ENCODE results near the gene PSTPIP1. TPM values are rescaled to one million over a fixed set of nuclear protein-coding genes. Genes with fewer than 3 reads are reported as not detected.

Gene PSTPIP1
- total and polyA plus RNA-seq, 9 of the 15 experiments (the other 6 are each of a cell fraction or from before 2014, with no cell fraction given), result not detected

DNA sequence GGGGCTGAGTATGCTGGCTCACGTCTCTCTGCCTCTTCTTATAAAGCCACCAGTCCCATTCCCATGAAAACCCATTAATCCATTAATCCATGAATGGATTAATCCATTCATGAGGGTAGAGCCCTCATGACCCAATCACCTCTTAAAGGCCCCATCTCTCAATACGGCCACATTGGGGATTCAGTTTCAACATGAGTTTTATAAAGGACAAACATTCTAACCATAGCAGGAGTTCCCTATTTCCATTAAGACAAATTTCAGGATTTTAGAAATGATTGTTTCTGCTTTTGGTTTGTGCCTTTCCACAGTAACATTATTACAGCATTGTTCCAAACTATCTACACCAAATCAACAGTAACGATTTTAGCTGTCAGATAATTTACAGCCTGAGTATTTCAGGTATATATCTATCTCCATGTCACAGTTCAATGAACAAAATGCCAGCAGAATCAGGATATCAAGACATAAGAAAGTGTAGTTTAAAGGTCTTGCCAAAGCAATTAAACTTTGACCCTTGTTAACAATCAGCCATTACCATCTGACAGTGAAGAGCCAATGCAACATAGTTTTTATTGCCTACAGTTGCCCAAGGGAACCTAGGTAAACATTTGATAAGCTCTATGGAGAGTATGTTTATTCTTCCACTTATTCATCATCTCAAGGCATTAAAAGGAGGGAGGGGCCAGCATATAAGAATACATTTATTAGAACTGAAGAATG is 72.2 kb downstream of the PSTPIP1 start (continued):
- TF ChIP-seq PTRF (tag; IDR thresholded peaks at IDR 0.05) (no peak), SOX6 (IDR thresholded peaks at IDR 0.05) (peak; percentile 49; the same call in 1 of the 2 replicates), CBFA2T3 (IDR thresholded peaks at IDR 0.05) (peak; percentile 76)
- TF ChIP-seq, protein P1, sequence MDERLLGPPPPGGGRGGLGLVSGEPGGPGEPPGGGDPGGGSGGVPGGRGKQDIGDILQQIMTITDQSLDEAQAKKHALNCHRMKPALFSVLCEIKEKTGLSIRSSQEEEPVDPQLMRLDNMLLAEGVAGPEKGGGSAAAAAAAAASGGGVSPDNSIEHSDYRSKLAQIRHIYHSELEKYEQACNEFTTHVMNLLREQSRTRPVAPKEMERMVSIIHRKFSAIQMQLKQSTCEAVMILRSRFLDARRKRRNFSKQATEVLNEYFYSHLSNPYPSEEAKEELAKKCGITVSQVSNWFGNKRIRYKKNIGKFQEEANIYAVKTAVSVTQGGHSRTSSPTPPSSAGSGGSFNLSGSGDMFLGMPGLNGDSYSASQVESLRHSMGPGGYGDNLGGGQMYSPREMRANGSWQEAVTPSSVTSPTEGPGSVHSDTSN (CRISPR knock-in tag; IDR thresholded peaks at IDR 0.05; ENCODE audit: low read depth), result no peak
- TF ChIP-seq, protein P1 (tag; conservative IDR thresholded peaks at IDR 0.05; ENCODE audit: low read depth), result peak; percentile 41; the same call in 1 of the 2 replicates

DNA sequence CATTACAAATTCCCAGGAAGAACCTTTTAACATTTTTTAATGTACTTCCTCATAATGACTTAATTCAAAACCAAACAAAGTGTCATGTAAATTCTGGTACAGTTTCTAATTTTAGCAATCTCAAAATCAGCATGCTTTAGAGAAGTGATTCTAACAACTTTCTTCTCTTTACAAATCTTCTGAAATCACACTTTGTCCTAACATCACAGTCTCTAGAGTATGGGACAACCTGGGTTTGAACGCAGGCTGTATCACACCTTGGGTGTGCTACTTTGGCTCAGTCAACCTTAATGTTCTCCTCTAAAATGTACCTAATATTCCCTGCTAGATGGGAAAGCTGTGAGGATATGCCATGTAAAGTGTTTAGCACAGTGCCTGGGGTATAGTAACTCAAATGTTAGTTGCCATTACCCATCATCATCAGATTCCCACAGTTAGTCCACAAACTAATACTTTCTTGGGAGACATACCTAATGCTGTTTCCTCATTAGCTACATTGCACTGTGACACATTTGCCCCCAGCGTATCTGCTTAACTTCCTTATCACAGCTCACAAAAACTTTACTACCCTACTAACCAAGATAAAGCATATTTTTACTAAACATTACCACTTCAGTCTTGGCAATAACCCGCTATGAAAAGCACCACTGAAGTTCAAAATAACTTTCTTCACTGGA is 72.9 kb downstream of the PSTPIP1 start:
- Histone ChIP-seq H3K4me2 (ENCODE audit: insufficient read depth, low read length) (peak overlapping the region; percentile 8; the same call in 1 of the 2 replicates), H2AFZ (ENCODE audit: low read depth, low read length) (no peak overlapping the region), H3K36me3 (ENCODE audit: control insufficient read depth, insufficient read depth, low read length) (peaks cover 10% of the 10 kb centered on the region; the same call in 1 of the 3 replicates), H3K9me1 (ENCODE audit: control insufficient read depth, insufficient read depth, low read length) (peaks cover 5% of the 10 kb centered on the region), H3K4me3 (no peak overlapping the region), H3K9me3 (replicated peaks; ENCODE audit: control insufficient read depth, insufficient read depth, low read depth, low read length) (no peaks in the 10 kb centered on the region), H3K79me2 (ENCODE audit: control insufficient read depth, insufficient read depth, low read length) (peaks cover 56% of the 10 kb centered on the region), H3K4me1 (replicated peaks in 1 of 2; ENCODE audit: control insufficient read depth in 2 of 2, insufficient read depth in 2 of 2, low read length in 2 of 2) (peaks cover 16 to 47% of the 10 kb centered on the region in 2 experiments), H3K9ac (ENCODE audit: insufficient read depth in 1 of 2, low read depth in 2 of 2, low read length in 2 of 2) (no peak overlapping the region), H3K27me3 (ENCODE audit: control insufficient read depth in 2 of 2, insufficient read depth in 2 of 2, low read length in 2 of 2) (no peaks in the 10 kb centered on the region), H4K20me1 (replicated peaks; ENCODE audit: control insufficient read depth, insufficient read depth, low read length) (0 out of 2 replicates have a peak, but pooled peaks cover 9% of the 10 kb centered on the region), H3K27ac (ENCODE audit: extremely low read depth, low read depth, low read length) (no peak overlapping the region)
- in situ Hi-C loops (cut with MboI) (no loop called here), intact Hi-C loops (cut with micrococcal nuclease) (no loop called here)
- CTCF ChIA-PET (ENCODE audit: low intra/inter-chr PET ratio), result no interaction called here
- peak; percentile 15 for FAIRE-seq
- no TSS peak for BruUV-seq (replicated peaks)
- WGBS (ENCODE audit: insufficient coverage, low coverage, missing lambda C conversion rate), result 19% methylated on average over 3 of the region's 3 CpGs
- DNase-seq (ENCODE audit: extremely low read depth in 1 of 4, low spot score in 3 of 4), result no peak
- no peak for ATAC-seq
- POLR2A ChIA-PET, result interaction anchor here (0.6 to 2.2 kb wide), 4 partner anchors 9 to 22 kb away, joined by 3 to 8 read pairs (median 3); no protein-coding TSS in a partner anchor
- TF ChIP-seq U2AF2 (optimal IDR thresholded peaks at IDR 0.05; ENCODE audit: low read depth, low read length) (no peak), SRSF9 (IDR thresholded peaks at IDR 0.05; ENCODE audit: borderline replicate concordance, low read depth, low read length) (no peak), PTBP1 (IDR thresholded peaks at IDR 0.05; ENCODE audit: low read depth, low read length) (no peak), BRCA1 (IDR thresholded peaks at IDR 0.05) (no peak), BRCA1 (CRISPR knock-in tag; IDR thresholded peaks at IDR 0.05) (no peak), RBM25 (IDR thresholded peaks at IDR 0.05; ENCODE audit: low read depth, low read length, severe bottlenecking) (no peak)
- TF ChIP-seq, protein P2, sequence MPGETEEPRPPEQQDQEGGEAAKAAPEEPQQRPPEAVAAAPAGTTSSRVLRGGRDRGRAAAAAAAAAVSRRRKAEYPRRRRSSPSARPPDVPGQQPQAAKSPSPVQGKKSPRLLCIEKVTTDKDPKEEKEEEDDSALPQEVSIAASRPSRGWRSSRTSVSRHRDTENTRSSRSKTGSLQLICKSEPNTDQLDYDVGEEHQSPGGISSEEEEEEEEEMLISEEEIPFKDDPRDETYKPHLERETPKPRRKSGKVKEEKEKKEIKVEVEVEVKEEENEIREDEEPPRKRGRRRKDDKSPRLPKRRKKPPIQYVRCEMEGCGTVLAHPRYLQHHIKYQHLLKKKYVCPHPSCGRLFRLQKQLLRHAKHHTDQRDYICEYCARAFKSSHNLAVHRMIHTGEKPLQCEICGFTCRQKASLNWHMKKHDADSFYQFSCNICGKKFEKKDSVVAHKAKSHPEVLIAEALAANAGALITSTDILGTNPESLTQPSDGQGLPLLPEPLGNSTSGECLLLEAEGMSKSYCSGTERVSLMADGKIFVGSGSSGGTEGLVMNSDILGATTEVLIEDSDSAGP (CRISPR knock-in tag; IDR thresholded peaks at IDR 0.05), result no peak
- TF ChIP-seq, protein P3, sequence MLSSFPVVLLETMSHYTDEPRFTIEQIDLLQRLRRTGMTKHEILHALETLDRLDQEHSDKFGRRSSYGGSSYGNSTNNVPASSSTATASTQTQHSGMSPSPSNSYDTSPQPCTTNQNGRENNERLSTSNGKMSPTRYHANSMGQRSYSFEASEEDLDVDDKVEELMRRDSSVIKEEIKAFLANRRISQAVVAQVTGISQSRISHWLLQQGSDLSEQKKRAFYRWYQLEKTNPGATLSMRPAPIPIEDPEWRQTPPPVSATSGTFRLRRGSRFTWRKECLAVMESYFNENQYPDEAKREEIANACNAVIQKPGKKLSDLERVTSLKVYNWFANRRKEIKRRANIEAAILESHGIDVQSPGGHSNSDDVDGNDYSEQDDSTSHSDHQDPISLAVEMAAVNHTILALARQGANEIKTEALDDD (IDR thresholded peaks at IDR 0.05), result peak; percentile 95
- TF ChIP-seq, protein P4, sequence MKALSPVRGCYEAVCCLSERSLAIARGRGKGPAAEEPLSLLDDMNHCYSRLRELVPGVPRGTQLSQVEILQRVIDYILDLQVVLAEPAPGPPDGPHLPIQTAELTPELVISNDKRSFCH (CRISPR knock-in tag; IDR thresholded peaks at IDR 0.05), result no peak
- TF ChIP-seq, protein P4 (tag; IDR thresholded peaks at IDR 0.05), result no peak

Measured in K562 (cell line).